Right lobe of liver (tissue), 4 donors: Measurements from ENCODE around the gene VAC14.

Experiments
- POLR2A ChIP-seq: fragments of 450-650 bp; IDR thresholded peaks from one replicate; pipeline ENCODE4 v1.6.1; 2017; ENCODE audit warnings: antibody characterized with exemption, mild to moderate bottlenecking
- TF ChIP-seq, protein P1 (sequence below), 4 donors: fragments of 200-600 bp in 3 of 4; fragments of 450-650 bp in 1 of 4; IDR thresholded peaks; one replicate each; pipeline versions ENCODE4 v1.5.1 to v1.8.0; 2016 to 2022; ENCODE audit warnings: antibody characterized with exemption in 4 of 4, mild to moderate bottlenecking in 2 of 4
- donor health status: DM: no; HTN: no; CAD: no.
- donor health status: DM: no; HTN: no; CAD: no.
- donor health status: DM: no; HTN: yes; CAD: no.

DNA sequence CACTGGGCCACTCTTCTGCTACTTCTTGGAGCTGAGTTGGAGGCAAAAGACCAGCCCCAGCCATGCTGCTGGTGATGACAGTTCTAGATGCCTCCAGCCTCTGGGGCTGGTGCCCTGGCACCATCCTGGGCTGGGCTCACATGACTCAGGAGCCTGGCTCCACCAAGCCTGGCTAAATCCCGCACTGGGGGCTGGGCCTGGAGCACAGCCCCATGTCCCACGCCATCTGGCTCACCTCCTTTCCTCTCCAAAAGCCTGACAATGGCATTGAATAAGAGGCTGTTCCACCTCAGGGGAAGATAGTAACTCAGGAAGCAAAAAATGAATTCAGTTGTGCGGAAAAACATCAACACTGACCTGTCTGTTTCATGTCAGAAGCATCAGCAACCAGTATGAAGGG, 70.0 kb downstream of the VAC14 start:
- TF ChIP-seq, protein P1, sequence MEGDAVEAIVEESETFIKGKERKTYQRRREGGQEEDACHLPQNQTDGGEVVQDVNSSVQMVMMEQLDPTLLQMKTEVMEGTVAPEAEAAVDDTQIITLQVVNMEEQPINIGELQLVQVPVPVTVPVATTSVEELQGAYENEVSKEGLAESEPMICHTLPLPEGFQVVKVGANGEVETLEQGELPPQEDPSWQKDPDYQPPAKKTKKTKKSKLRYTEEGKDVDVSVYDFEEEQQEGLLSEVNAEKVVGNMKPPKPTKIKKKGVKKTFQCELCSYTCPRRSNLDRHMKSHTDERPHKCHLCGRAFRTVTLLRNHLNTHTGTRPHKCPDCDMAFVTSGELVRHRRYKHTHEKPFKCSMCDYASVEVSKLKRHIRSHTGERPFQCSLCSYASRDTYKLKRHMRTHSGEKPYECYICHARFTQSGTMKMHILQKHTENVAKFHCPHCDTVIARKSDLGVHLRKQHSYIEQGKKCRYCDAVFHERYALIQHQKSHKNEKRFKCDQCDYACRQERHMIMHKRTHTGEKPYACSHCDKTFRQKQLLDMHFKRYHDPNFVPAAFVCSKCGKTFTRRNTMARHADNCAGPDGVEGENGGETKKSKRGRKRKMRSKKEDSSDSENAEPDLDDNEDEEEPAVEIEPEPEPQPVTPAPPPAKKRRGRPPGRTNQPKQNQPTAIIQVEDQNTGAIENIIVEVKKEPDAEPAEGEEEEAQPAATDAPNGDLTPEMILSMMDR (IDR thresholded peaks at IDR 0.05), result no peak
- no peak for TF ChIP-seq POLR2A
